HEK293T (cell line): ENCODE data around the gene CTNNA3.

Experiments used
- CTCF ChIA-PET: fragments of 350-600 bp; formaldehyde crosslinking; extraction: SDS; loops from one replicate; lab custom pipeline; 2021; ENCODE audit warnings: antibody characterized with exemption, inconsistent platforms; lab: Yijun Ruan, JAX
- POLR2A ChIA-PET: fragments of 350-600 bp; formaldehyde crosslinking; extraction: SDS; loops from one replicate; lab custom pipeline; 2020; ENCODE audit warnings: antibody characterized with exemption, inconsistent platforms; lab: Yijun Ruan, JAX
- DNase-seq: peaks from one replicate; pipeline ENCODE4 v3.0.0; 2012; ENCODE audit warnings: mixed read lengths; ENCODE audit errors: extremely low spot score
- ARNT ChIP-seq: fragments of 450-650 bp; IDR thresholded peaks from 2 replicates; pipeline ENCODE4 v1.6.1; 2017; ENCODE audit warnings: mild to moderate bottlenecking
- BHLHE40 ChIP-seq: fragments of 450-650 bp; IDR thresholded peaks from 2 replicates; pipeline ENCODE4 v1.6.1; 2016; ENCODE audit warnings: mild to moderate bottlenecking, moderate library complexity, borderline replicate concordance
- CTBP1 ChIP-seq: fragments of 450-650 bp; IDR thresholded peaks from 2 replicates; pipeline ENCODE4 v1.6.1; 2016; ENCODE audit warnings: borderline replicate concordance
- ELF4 ChIP-seq: fragments of 450-650 bp; IDR thresholded peaks from 2 replicates; pipeline ENCODE4 v1.6.1; 2017; ENCODE audit warnings: antibody characterized with exemption
- FOXA1 ChIP-seq: fragments of 450-650 bp; IDR thresholded peaks from 2 replicates; pipeline ENCODE4 v1.6.1; 2016; ENCODE audit warnings: mild to moderate bottlenecking
- FOXK2 ChIP-seq: fragments of 450-650 bp; IDR thresholded peaks from 2 replicates; pipeline ENCODE4 v1.6.1; 2016; ENCODE audit warnings: mild to moderate bottlenecking
- FOXM1 ChIP-seq: fragments of 450-650 bp; IDR thresholded peaks from 2 replicates; pipeline ENCODE4 v1.6.1; 2017; ENCODE audit warnings: mild to moderate bottlenecking, borderline replicate concordance
- HDGF ChIP-seq: fragments of 450-650 bp; IDR thresholded peaks from 2 replicates; pipeline ENCODE4 v1.6.1; 2017; ENCODE audit warnings: antibody characterized with exemption, borderline replicate concordance
- L3MBTL2 ChIP-seq: fragments of 450-650 bp; conservative IDR thresholded peaks from 2 replicates; pipeline ENCODE4 v1.6.1; 2016; ENCODE audit warnings: mild to moderate bottlenecking
- LEF1 ChIP-seq: fragments of 450-650 bp; IDR thresholded peaks from 2 replicates; pipeline ENCODE4 v1.6.1; 2017; ENCODE audit warnings: mild to moderate bottlenecking, borderline replicate concordance
- NFRKB ChIP-seq: fragments of 450-650 bp; IDR thresholded peaks from 2 replicates; pipeline ENCODE4 v1.6.1; 2016; ENCODE audit warnings: mild to moderate bottlenecking, moderate library complexity
- PKNOX1 ChIP-seq: fragments of 450-650 bp; IDR thresholded peaks from 2 replicates; pipeline ENCODE4 v1.6.1; 2016
- SP1 ChIP-seq: fragments of 450-650 bp; IDR thresholded peaks from 2 replicates; pipeline ENCODE4 v1.6.1; 2017
- SUZ12 ChIP-seq: fragments of 450-650 bp; IDR thresholded peaks from 2 replicates; pipeline ENCODE4 v1.6.1; 2016; ENCODE audit warnings: mild to moderate bottlenecking
- TARDBP ChIP-seq: fragments of 450-650 bp; IDR thresholded peaks from 2 replicates; pipeline ENCODE4 v1.6.1; 2016
- ZNF384 ChIP-seq: fragments of 450-650 bp; IDR thresholded peaks from 2 replicates; pipeline ENCODE4 v1.6.1; 2016

The CTNNA3 gene

GRCh38 chr10:67095531-67095930 is 600.5 kb downstream of the CTNNA3 start:
- DNase-seq = no peak
- ChIA-PET POLR2A (no interaction called here), CTCF (no interaction called here)
- TF ChIP-seq SP1 (no peak), BHLHE40 (no peak), CTBP1 (no peak), HDGF (no peak), TARDBP (no peak), FOXK2 (no peak), ARNT (no peak), FOXA1 (no peak), LEF1 (no peak), SUZ12 (no peak), NFRKB (no peak), L3MBTL2 (no peak), ELF4 (no peak)

- DNase-seq = no peak
- TF ChIP-seq ARNT = no peak
- CTCF ChIA-PET = no interaction called here
- POLR2A ChIA-PET = no interaction called here
These were observed 608.0 kb downstream of the CTNNA3 start for GRCh38 chr10:67088036-67088435.

- ChIA-PET POLR2A (no interaction called here), CTCF (no interaction called here)
- no peak for DNase-seq
- TF ChIP-seq PKNOX1 (no peak), FOXK2 (no peak), SUZ12 (no peak), FOXA1 (no peak), TARDBP (no peak), ZNF384 (no peak), FOXM1 (no peak), NFRKB (no peak), LEF1 (no peak), L3MBTL2 (no peak), ARNT (no peak), CTBP1 (no peak), ELF4 (no peak)
These were observed 608.9 kb downstream of the CTNNA3 start for GRCh38 chr10:67087135-67087425.

GRCh38 chr10:67086327-67087134 is 609.5 kb downstream of the CTNNA3 start:
- no peak for DNase-seq
- TF ChIP-seq TARDBP (no peak), CTBP1 (no peak), ZNF384 (no peak), PKNOX1 (no peak), SP1 (no peak), HDGF (no peak), ARNT (no peak), FOXK2 (no peak), SUZ12 (no peak), L3MBTL2 (no peak), NFRKB (no peak), FOXM1 (no peak), BHLHE40 (no peak), LEF1 (no peak), FOXA1 (no peak)
- ChIA-PET CTCF (no interaction called here), POLR2A (no interaction called here)

- no peak for DNase-seq
- POLR2A ChIA-PET = no interaction called here
- CTCF ChIA-PET = no interaction called here
- TF ChIP-seq HDGF (no peak), FOXM1 (no peak), PKNOX1 (no peak), BHLHE40 (no peak), LEF1 (no peak), NFRKB (no peak), ZNF384 (no peak), FOXK2 (no peak), L3MBTL2 (no peak), ELF4 (no peak), CTBP1 (no peak)
These were observed 616.9 kb downstream of the CTNNA3 start for GRCh38 chr10:67079126-67079525.

- ChIA-PET CTCF (no interaction called here), POLR2A (no interaction called here)
- TF ChIP-seq TARDBP (no peak), NFRKB (no peak), HDGF (no peak), FOXA1 (no peak), ARNT (no peak), PKNOX1 (no peak), ZNF384 (no peak), SUZ12 (no peak), CTBP1 (no peak), L3MBTL2 (no peak), LEF1 (no peak), ELF4 (no peak), BHLHE40 (no peak), SP1 (no peak), FOXM1 (no peak), FOXK2 (no peak)
- DNase-seq = no peak
These were observed 618.6 kb downstream of the CTNNA3 start for GRCh38 chr10:67077376-67077775.
